ENCODE results near the gene DLGAP1. TPM values are rescaled to one million over a fixed set of nuclear protein-coding genes. Genes with fewer than 3 reads are reported as not detected.

Gene DLGAP1
- total RNA-seq, 1 experiment from 2014 or later, result 0.07 TPM

DNA sequence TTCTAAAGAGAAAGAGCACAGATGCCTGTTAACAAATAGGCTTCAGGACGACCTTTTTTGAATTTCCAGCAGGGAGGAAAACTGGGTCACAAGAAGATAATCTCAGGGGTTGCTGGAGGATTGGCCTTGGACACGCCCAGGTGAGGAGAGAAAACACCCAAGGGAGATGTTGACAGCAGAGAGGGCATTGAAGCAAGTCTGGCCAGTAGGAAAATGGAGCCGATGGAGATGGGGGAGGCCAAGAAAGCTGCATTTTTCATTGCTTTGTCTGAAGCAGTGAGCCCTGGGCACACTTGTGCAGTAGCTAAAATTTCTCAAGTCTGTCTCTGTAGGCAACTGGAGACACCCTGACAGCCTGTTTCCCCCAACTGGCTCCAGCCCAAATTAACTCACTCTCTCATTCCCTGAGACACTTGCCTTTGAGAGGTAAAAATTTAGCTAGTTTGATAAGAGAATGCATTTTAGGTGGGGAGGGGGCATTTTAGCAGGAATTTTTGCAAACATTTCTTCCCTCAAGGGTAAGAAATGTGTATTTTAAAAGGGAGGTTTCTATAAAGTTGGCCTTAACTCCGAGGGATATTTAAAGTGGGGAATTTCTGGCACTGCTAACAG is 839.6 kb downstream of the DLGAP1 start:
- intact Hi-C loops (cut with micrococcal nuclease; ENCODE audit: unreplicated experiment), result no loop called here
- Histone ChIP-seq H3K4me3 (ENCODE audit: low read depth, low read length) (no peak overlapping the region), H3K27me3 (replicated peaks; ENCODE audit: control insufficient read depth, insufficient read depth, low read length) (no peaks in the 10 kb centered on the region), H3K36me3 (ENCODE audit: control insufficient read depth, insufficient read depth, low read length) (no peaks in the 10 kb centered on the region), H3K9me3 (no peaks in the 10 kb centered on the region), H3K4me1 (peaks cover 55% of the 10 kb centered on the region)
- H3K36me3 Mint-ChIP-seq (ENCODE audit: insufficient read depth, unreplicated experiment), result peaks cover 44% of the 10 kb centered on the region
- POLR2A ChIA-PET, result interaction anchor here (1.0 to 1.2 kb wide), 2 partner anchors 11 to 13 kb away, joined by 3 to 4 read pairs; no protein-coding TSS in a partner anchor
- TF ChIP-seq, protein P1, sequence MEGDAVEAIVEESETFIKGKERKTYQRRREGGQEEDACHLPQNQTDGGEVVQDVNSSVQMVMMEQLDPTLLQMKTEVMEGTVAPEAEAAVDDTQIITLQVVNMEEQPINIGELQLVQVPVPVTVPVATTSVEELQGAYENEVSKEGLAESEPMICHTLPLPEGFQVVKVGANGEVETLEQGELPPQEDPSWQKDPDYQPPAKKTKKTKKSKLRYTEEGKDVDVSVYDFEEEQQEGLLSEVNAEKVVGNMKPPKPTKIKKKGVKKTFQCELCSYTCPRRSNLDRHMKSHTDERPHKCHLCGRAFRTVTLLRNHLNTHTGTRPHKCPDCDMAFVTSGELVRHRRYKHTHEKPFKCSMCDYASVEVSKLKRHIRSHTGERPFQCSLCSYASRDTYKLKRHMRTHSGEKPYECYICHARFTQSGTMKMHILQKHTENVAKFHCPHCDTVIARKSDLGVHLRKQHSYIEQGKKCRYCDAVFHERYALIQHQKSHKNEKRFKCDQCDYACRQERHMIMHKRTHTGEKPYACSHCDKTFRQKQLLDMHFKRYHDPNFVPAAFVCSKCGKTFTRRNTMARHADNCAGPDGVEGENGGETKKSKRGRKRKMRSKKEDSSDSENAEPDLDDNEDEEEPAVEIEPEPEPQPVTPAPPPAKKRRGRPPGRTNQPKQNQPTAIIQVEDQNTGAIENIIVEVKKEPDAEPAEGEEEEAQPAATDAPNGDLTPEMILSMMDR (IDR thresholded peaks at IDR 0.05; ENCODE audit: insufficient read depth in 1 of 2, low read depth in 1 of 2, low read length in 1 of 2, severe bottlenecking in 1 of 2, unreplicated experiment in 1 of 2), result no peak
- peak overlapping the region; percentile 95 for H3K27ac Mint-ChIP-seq (ENCODE audit: unreplicated experiment)
- CTCF ChIA-PET, result interaction anchor here (1.0 to 1.1 kb wide), 2 partner anchors 22 to 51 kb away, joined by 3 read pairs; no protein-coding TSS in a partner anchor
- BruUV-seq (replicated peaks), result no TSS peak
- H3K9me3 Mint-ChIP-seq (ENCODE audit: unreplicated experiment), result no peaks in the 10 kb centered on the region
- DNase-seq, result no peak
- no peak overlapping the region for H3K4me3 Mint-ChIP-seq (ENCODE audit: unreplicated experiment)
- peaks cover 33% of the 10 kb centered on the region for H3K4me1 Mint-ChIP-seq (ENCODE audit: low read depth, unreplicated experiment)
- H3K27me3 Mint-ChIP-seq (ENCODE audit: insufficient read depth, unreplicated experiment), result no peaks in the 10 kb centered on the region

- ChIA-PET CTCF (no interaction called here), POLR2A (interaction anchor here (0.5 kb wide), 1 partner anchor 41 kb away, joined by 4 read pairs; no protein-coding TSS in a partner anchor)
- BruUV-seq (replicated peaks), result no TSS peak
- Mint-ChIP-seq H3K9me3 (ENCODE audit: unreplicated experiment) (no peaks in the 10 kb centered on the region), H3K4me3 (ENCODE audit: unreplicated experiment) (no peak overlapping the region), H3K4me1 (ENCODE audit: low read depth, unreplicated experiment) (peaks cover 35% of the 10 kb centered on the region), H3K36me3 (ENCODE audit: insufficient read depth, unreplicated experiment) (peaks cover 37% of the 10 kb centered on the region), H3K27me3 (ENCODE audit: insufficient read depth, unreplicated experiment) (no peaks in the 10 kb centered on the region), H3K27ac (ENCODE audit: unreplicated experiment) (peak overlapping the region; percentile 36)
- Histone ChIP-seq H3K4me1 (peaks cover 54% of the 10 kb centered on the region), H3K9me3 (no peaks in the 10 kb centered on the region), H3K4me3 (ENCODE audit: low read depth, low read length) (no peak overlapping the region), H3K36me3 (ENCODE audit: control insufficient read depth, insufficient read depth, low read length) (peaks cover 1% of the 10 kb centered on the region), H3K27me3 (replicated peaks; ENCODE audit: control insufficient read depth, insufficient read depth, low read length) (no peaks in the 10 kb centered on the region)
- DNase-seq, result no peak
- TF ChIP-seq, protein P1 (IDR thresholded peaks at IDR 0.05; ENCODE audit: insufficient read depth in 1 of 2, low read depth in 1 of 2, low read length in 1 of 2, severe bottlenecking in 1 of 2, unreplicated experiment in 1 of 2), result no peak
- intact Hi-C loops (cut with micrococcal nuclease; ENCODE audit: unreplicated experiment), result no loop called here
These were observed 842.8 kb downstream of the DLGAP1 start for GRCh38 chr18:3612315-3612714.

DNA sequence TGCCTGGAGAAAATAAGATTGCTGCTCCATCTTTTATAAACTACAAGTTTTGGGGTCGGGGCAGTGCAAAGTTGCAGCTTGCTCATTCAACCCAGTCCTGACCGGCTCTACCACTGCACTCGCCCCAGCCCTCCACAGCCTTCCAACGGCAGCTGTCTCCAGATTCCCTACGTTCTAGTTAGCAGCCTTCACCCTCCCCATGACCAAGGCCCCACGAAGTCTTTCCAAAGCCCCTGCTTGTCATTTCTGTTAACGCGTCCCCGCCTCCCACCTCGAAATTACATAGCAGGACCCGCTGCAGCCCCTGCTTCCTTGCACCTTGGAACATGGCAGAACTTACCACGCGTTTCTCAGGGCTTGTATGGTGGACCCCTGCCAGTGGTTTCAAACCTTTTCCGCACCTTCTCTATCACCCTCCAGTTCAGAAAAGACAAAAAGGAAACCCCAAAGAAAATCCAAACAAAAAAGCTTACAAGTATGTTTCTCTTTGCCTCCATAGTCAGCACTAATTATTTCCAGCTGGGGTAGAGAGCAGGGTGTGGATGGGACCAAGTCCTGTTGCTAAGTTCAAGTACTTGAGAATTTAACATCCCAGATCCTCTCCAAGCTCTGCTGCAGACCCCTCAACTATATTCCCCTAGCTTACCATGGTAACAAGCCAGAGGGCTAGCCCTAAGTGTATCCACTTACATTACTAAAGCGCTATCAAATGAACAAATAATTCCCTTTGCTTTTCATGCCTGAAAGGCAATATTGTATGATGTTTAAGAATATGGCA is 843.6 kb downstream of the DLGAP1 start:
- Histone ChIP-seq H3K4me3 (ENCODE audit: low read depth, low read length) (no peak overlapping the region), H3K4me1 (peaks cover 52% of the 10 kb centered on the region), H3K36me3 (ENCODE audit: control insufficient read depth, insufficient read depth, low read length) (peaks cover 1% of the 10 kb centered on the region), H3K9me3 (no peaks in the 10 kb centered on the region), H3K27me3 (replicated peaks; ENCODE audit: control insufficient read depth, insufficient read depth, low read length) (no peaks in the 10 kb centered on the region)
- Mint-ChIP-seq H3K36me3 (ENCODE audit: insufficient read depth, unreplicated experiment) (peaks cover 32% of the 10 kb centered on the region), H3K4me3 (ENCODE audit: unreplicated experiment) (no peak overlapping the region), H3K27ac (ENCODE audit: unreplicated experiment) (peak overlapping the region; percentile 36), H3K4me1 (ENCODE audit: low read depth, unreplicated experiment) (peaks cover 36% of the 10 kb centered on the region), H3K27me3 (ENCODE audit: insufficient read depth, unreplicated experiment) (no peaks in the 10 kb centered on the region), H3K9me3 (ENCODE audit: unreplicated experiment) (no peaks in the 10 kb centered on the region)
- ChIA-PET POLR2A (interaction anchor here (1.3 kb wide), 1 partner anchor 13 kb away, joined by 3 read pairs; no protein-coding TSS in a partner anchor), CTCF (interaction anchor here (0.6 kb wide), 1 partner anchor 44 kb away, joined by 3 read pairs; no protein-coding TSS in a partner anchor)
- DNase-seq, result no peak
- intact Hi-C loops (cut with micrococcal nuclease; ENCODE audit: unreplicated experiment), result no loop called here
- BruUV-seq (replicated peaks), result no TSS peak
- TF ChIP-seq, protein P1 (IDR thresholded peaks at IDR 0.05; ENCODE audit: insufficient read depth in 1 of 2, low read depth in 1 of 2, low read length in 1 of 2, severe bottlenecking in 1 of 2, unreplicated experiment in 1 of 2), result no peak

Measured in Caco-2 (cell line).